PC-3 (cell line): ENCODE measurements around the gene LRP1B.
"Not testable (repeated sequence)": the region's sequence is repeated elsewhere in the genome, so short reads cannot be mapped to it uniquely, and the experiment has no call there.

Experiments used
- CTCF ChIP-seq: fragments of 300-600 bp; sonication (generic); conservative IDR thresholded peaks from 2 replicates; pipeline ENCODE4 v1.5.1; 2017; ENCODE audit warnings: antibody characterized with exemption, low read depth, mild to moderate bottlenecking, low read length
- EZH2 ChIP-seq: fragments of 300-600 bp; sonication (generic); IDR thresholded peaks from one replicate; pipeline ENCODE4 v1.6.1; 2017; ENCODE audit warnings: antibody characterized with exemption, mild to moderate bottlenecking, low read length; ENCODE audit not compliant: unreplicated experiment
- EZH2phosphoT487 ChIP-seq: fragments of 300-600 bp; sonication (generic); IDR thresholded peaks from 2 replicates; pipeline ENCODE4 v1.6.1; 2018; ENCODE audit warnings: mild to moderate bottlenecking, antibody characterized with exemption, low read length, borderline replicate concordance

DNA sequence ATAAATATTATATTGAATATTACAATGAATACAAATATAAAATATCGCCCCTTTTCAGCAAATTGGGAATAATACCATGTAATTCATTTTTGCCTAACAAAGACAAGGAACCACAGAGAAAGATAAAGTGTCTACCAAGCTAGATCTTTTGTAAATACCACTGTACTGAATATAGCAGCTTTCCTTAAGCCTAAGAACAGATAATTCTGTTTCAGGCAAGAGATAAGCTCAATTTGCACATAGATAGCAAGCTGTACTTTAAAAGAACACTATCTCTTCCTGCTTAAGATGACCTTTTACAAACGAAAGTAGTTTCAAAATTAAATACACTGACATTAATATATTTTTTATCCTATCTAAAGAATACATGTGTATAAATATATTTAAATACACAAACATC, 43.2 kb downstream of the LRP1B start:
- TF ChIP-seq EZH2phosphoT487, CTCF, EZH2: not testable (repeated sequence)
